ENCODE data around the gene KIF6.

GRCh38 chr6:39292637-39293036 lies 432.6 kb downstream of the KIF6 start:
- no peak for TF ChIP-seq CTCF (IDR thresholded peaks at IDR 0.05 in 4 of 5, conservative IDR thresholded peaks at IDR 0.05 in 1 of 5)
- no peak for TF ChIP-seq POLR2A (IDR thresholded peaks at IDR 0.05)

Measured in gastrocnemius medialis (tissue), 4 donors.